Stimulated activated CD4-positive, alpha-beta T cell treated with anti-CD3 and anti-CD28 coated beads, Interleukin-12 subunit alpha, Interleukin-12 subunit beta, amount 100 ng/mL, for 24 hours (primary cell): ENCODE measurements around the gene RNF141.

Experiments used
- DNase-seq, 2 experiments: peaks; one replicate each; pipeline ENCODE4 v3.0.0-alpha.2; 2020; ENCODE audit warnings: low read depth in 2 of 2

The RNF141 gene

DNA sequence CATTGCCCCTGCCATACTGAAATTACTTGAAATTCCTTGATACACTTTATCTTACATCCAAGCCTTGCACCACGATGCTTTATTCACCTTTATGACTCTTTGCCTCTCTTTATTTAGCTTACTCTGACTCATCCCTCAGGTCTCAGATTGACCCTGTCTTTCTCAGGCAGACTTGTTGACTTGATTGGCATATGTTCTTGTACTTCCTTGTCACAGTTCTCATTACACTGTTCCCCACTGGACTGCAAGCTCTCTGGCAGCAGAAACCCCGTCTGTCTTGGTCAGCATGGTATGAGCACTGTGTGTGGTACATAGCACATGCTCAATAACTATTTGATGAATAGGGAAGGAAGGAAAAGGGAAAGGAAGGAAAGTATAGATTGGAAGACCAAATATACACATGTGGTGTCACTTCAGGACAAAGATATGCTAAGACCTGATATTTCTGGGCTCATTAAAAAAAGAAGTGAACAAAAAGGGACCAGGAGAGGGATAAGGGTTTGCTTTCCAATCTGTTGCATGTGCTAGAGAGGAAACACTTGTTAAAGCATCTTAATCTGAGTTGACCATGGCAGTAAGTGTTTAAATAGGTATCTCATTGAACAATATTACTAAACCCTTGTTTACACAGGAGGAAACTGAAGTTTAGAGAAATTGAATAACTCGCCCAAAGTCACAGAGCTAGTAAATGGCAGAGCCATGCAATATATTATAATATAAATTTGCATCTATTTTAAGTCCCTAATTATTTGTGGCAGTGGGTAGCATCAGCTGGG lies 20.2 kb upstream of the RNF141 start:
- DNase-seq = no peak

DNA sequence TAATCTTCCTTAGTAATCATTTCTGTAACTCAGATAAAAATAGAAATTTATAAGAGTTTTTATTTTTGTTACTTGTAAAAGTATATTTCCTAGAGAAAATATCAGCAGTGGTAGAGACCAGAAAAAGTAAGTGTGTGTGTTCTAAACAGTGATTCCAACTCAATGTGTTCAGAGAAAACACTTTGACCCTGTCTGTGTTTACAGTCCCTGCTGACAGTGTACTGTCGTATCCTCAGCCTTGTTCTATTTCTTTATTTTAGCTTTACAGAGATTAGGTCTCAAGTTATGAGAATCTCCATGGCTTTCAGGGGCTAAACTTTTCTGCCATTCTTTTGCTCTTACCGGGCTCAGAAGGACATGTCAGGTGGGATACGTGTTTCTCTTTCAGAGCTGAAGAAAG lies 17.3 kb upstream of the RNF141 start:
- DNase-seq = no peak

DNA sequence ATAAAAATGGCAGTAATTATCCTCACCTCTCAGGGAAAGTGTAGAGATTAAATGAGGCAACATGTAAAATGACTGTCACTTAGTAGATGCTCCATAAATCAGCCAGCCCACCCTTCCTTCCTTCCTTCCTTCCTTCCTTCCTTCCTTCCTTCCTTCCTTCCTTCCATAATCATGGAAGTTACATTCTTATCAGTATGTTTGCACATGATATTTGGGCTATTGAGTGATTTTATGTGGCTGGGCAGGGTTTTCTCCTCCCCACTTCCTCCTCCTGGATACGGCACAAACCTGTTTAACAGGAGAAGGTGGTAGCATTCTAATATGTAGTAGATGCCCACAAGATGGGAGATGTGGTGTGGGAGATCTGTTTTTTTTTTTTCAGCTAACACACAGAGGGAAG lies 15.6 kb upstream of the RNF141 start:
- DNase-seq = no peak

DNA sequence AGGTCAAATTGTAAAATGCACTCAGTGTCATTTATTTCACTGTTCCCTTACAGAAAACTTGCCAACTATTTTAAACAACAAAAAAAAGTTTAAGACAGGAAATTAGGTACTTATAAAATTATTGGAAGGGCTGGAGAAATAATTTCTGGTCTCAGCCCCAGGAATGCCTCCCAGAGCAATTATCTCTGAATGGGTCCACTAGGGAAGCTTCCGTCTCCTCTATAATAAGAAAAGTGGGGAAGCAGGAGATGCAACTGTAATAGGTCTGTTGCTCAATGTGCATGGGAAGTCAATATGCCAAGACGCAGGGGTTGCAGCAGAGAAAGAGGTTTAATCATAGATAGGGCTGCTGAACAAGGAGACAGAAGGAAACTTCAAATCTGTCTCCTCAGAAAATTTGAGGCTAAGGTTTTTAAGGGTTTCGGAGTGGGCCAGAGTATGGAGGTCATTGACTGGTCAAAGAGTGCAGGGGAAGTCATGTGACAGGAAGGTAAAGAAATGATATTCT lies 10.9 kb upstream of the RNF141 start:
- no peak for DNase-seq

DNA sequence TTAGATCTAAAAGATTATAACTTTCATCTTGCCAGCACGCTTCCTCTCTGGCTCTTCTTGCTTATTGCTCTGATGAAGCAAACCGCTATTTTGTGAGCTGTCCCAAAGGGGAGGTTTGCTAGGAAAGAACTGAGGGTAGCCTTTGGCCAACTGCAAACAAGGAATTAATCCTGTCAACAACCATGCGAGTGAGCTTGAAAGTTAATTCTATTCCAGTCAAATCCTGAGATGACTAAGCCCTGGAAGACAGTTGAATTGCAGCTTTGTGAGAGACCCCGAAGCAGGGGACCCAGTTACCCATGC lies 10.3 kb upstream of the RNF141 start:
- DNase-seq = no peak

DNA sequence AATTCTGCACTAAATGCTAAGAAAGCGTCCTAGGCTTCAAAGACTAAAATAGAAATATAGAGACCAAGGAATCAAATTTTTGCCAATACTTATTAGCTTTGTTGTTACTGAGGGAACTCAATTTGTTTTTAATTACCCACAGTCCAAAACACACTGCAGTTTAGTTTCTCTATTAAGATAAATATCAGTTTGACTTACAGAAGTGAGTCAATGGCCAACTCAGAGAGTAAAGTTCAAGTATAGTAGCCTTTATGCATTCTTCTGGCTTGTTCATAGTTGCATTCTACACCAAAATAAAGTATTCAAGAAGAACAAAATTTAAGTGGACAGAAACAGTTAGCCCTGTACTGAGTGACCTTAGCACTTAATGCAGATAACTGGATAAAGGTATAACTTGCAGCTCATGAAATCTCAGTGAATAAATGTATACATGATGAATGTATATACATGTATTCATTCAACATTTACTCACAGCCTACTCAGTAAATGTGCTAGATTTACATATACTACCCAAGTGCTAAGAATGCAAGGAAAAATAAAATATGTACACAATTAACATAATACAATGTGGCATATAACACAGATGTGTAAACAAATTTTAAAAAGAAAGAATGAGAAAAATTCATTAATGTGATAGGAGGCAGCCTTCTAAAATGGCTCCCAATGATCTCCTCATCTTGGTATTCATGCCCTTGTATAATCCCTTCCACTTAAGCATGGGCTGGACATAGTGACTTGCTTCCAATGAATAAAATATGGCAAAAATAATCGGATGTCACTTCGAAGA lies 9.7 kb upstream of the RNF141 start:
- no peak for DNase-seq

DNA sequence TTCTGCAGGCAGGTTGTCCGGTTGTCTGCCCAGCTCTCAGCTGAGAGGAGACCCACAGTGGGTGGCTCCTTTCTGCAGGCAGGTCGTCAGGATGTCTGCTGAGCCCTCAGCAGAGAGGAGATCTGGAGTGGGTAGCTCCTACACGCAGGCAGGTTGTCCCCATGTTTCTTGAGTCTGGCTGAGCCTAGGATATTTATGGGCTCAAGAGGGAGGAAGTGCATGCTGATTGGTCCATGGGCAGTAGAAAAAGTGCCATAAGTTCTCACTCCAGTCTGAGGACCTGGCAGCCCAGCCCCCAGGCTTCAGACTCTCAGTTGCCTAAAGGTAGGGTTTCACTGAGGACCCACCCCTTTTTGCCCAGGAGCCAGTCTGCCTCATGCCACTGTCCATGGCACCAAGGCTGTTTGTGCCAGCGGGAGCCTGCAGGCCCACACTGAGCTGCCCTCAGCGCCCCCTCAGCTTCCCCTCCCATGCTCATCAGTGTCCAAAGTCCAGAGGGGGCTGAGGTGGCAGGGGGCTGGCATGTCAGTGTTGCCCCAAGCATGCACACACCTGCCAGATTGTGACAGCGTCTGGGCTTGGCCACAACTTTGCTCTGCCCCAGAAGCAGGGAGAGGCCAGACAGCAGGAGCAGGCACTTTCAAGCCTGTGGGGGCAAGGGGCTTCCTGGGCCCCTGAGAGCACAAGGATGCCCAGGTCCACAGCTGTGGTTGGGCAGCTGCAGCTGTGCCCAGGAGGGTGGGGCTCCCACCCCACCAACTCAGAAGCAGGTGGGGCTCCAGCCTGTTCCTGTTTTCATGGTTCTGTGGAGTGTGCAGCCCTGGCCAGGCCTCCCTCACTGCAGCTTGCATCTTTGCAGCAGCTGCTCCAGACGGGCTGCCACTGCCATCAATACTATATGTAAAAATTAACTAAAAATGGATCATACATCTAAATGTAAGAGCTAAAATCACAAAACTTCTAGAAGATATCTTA lies 3.8 kb upstream of the RNF141 start:
- no peak for DNase-seq

DNA sequence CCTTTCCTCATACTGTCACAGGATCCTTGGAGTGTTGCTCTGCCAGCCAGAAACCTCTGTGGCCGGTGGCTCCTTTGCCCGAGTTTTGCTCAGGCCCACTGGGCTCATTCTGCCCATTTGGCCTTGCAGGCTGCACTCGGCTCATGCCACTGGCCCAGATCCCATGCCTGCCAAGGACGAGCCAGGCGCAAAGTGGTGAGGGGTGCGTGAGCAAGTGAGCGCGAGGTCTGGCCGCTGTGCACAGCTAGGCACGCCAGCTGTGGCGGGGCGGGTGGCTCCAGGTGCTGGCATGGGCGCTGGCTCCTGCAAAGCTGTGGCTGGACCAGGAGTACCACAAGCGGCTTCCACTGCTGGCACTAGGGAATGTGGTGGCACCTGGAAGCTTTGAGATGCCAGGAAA lies 2.8 kb upstream of the RNF141 start:
- DNase-seq = no peak

DNA sequence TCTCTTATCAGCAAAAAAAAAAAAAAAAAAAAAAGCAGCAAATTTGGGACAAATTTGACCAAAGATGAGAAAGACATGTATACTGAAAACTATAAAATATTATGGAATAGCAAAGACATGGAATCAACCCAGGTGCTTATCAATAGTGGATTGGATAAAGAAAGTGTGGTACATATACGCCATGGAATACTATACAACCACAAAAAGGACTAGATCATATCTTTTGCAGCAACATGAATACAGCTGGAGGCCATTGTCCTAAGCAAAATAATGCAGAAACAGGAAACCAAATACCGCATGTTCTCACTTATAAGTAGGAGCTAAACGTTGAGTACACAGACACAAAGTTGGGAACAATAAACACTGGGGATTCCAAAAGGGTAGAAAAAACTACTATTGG lies 1.8 kb upstream of the RNF141 start:
- DNase-seq = no peak

DNA sequence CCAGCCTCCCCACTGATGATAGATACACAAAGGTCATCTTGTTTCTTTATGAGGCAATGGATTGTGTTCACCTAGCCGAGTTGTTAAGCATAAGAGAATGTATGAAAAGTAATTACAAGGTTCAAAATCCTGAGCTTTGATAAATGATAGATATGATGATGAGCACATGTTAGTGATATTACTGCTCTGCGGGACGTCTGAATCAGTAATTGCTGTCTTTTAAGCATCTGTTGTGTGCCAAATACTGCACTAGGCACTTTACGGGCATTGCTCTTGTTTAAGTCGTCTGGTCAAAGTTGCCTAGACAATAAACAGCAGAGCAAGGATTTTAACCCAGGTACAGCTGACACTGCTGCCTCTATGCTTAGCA lies 559 bp upstream of the RNF141 start:
- no peak for DNase-seq

DNA sequence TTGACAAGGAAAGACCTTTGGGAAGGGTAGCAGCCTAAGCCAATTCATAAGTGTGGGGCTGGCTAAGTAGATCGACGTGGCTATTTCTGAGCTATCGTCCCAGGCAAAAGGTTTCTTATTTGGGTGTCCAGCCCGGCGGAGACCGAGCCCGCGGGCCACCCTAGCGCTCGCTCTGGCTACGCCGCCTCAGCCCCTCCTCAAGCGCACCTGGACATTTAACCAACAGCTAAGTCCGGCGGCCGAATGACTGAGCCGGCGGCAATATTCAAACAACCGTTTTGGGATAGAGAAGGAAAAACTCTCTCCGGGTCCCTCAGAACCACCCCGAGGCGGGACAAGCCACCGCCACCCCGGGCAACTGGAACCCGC lies 457 bp downstream of the RNF141 start:
- DNase-seq = no peak

DNA sequence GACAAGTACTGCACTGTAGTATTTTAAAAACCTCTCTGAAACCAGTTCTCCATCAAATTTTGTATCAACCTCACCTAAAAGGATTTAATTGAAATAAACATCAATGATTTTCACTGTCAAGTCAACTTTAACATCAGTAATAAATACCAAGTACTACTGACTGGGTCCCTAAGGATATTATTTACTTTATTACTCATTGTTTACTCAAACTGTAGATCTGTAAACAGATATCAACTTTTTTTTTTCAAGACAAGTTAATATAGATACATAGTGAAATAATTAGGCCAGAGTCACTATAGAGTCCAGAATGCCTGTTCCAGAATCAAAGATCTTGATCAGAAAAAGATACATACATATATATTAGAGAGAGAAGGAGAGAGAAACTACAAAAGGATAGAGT lies 1.6 kb downstream of the RNF141 start:
- no peak for DNase-seq

DNA sequence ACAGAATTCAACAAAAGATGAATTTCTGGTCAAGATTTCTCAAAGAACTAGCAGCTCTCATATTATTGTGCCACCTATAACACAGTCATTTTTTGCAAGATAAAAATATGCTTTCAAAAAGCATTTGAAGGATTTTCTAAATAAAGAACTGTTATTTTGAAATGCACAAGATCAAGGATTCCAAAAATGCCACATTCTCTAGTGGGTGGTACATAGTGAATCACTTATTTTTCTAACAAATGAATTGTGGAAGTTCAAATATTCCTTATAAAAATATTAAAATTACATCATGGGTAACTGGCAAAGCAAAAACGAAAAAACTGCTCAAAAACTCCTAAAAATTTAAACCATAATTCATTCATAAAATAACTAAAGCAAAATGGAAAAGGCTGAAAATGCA lies 2.1 kb downstream of the RNF141 start:
- no peak for DNase-seq

DNA sequence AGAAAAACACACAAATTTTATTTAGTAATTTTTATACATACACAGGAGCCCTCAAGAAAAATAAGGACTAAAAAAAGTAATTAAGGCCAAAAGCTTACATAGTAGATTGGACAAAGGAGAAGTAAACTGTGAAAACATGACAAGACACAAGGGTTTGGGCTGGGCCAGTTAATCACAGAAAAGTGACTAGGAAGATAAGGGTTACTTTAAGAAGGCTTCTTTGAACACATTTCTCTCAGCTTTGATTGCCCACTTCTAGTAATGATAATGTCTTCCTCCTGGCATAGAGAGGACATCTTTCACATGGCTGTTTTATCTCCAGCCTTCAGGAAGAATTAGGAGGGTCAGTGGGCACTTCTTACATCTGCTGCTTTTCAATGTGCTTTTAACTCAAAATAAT lies 3.4 kb downstream of the RNF141 start:
- DNase-seq = no peak

DNA sequence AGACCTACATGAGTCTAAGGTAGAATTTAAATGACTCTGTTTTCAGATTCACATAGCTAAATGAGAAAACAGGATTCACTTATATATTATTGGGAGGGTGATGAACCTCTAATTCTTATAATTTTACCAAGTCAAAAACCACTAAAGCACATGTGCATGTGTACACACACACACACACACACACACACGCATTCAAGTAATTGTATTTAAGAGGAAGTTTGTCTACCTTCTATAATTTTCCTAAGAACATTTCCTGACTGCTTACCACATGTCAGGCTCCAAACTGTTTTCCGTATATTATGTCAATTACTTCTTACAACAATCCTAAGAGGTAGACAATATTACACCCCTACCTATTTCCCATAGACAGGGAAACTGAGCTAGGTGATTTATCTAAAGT lies 6.7 kb downstream of the RNF141 start:
- DNase-seq = no peak

DNA sequence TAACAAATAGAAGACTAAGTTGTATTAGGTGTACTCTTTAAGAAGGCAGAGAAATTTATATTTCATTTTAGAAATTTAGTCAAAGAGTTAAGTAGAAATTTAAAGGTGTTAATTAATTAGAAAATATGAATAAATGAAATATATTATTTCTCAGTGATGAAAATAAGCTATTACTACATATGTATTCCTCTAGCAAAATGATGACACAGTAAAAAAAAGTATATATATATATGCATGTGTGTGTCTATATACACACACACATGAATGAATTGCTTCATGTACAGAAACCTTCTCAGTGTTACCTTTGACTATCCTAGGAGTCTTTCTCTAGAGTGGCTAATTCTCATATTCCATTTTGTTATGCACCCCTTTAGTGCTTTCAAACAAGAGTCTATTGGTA lies 7.7 kb downstream of the RNF141 start:
- no peak for DNase-seq

DNA sequence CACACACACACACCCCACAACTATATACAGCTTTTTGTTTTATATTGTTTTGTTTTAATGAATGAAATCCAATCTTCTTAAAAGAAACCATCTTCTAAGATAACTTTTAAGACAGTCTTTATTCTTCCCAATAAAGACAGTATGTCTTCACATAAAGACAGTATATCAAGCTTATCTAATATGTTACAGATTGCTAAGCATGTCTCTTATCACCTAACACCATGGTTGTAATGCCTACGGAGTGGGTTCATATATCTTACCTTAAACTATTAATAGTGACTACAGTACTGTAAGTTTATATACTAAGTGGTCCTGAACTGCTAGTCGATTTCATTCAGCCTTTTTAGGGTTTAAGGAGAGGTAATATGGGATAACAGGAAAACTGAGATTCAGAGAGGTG lies 8.5 kb downstream of the RNF141 start:
- DNase-seq = no peak

DNA sequence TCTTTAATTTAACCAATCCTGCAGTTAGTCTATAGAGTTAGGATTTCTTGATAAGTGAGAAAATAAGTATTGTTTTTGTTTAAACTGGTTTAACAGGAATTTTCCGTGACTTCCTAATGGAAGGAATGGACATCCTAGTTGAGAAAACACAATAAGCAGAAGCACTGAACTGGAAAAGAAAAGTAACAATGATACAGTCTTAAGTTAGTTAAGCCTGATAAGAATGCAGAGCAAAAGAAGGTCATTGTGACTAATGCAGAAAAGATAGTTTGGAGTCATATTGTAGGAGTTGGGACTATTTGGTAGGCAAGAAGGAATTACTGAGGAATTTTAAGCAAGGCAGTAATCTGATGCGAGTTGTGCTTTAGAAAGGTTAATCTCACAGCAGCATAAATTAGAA lies 11.7 kb downstream of the RNF141 start:
- no peak for DNase-seq

DNA sequence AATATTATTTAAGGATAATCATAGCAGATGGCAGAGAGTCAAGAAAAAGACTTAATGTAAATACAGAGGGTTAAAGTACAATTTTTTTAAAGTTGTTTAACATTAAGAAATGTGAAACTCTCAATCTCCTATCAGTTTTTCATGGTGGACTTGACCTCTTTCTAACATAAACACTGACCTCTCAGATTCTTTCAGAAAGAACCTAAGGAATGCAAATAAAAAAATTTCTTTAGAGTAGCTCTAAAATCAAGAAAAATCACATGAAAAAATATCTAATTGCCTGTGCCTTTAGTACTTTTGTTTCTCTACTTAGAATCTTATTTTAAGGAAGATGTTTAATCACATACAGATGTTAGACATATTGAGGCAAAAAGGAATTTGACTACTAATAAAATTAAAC lies 12.9 kb downstream of the RNF141 start:
- DNase-seq = no peak

DNA sequence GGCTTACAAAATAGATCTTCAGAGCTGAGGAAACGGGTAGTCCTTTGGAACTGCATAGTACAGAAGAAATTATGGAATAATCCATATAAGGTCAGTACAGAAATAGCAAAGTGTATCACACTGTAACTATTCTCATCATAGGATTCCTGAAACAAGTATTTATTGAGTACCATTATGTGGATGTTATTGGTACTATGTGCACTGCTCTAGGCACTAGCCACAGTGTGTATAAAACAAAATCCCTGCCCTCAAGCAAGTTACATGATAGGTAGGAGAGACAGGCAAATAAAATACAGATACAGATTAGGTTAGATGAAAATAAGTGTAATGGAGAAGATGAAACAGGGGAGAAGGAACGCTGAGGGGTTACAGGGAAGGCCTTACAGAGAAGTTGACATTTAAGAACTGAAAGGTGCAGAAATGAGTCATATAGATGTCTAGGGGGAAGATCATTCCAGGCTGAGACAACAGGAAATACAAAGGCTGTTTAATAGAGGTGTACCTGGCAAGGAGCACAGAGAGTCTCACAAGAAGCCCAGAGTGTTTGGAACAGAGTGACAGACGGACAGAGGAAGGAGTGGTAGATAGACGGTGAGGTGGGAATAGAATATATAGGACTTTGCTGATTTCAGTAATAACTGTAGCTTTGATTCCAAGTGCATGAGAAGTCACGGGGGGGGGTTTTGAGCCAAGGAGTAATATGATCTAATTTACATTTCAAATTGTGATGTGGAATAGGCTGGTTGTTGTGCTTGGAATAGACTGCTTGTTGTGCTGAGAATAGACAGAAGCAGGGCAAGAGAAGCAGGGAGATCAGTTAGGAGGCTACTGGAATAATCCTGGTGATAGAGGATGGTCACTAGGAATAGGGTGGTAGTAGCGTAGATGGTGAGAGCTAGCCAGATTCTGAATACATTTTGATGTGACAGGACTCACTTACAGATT lies 13.7 kb downstream of the RNF141 start:
- no peak for DNase-seq

DNA sequence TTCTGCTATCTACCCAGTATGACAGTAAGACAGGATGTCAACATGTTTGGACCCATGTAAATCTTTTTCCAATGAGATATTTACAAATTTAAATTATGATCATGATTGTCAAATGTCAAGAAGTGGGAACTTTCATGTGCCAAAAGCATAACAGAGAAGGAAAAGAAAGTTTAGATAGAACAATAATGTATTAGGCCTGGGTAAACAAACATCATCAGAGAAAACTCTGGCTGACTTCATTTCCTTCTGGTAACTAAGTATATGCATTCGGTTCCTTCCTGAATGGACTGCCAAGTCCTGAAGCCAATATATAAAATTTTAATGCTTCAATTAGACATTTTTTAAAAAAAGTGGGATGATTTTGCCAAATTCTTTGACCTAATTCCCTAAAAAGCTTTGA lies 16.5 kb downstream of the RNF141 start:
- no peak for DNase-seq
